Measurements from ENCODE around the gene CDHR1. TPM values are rescaled to one million over a fixed set of nuclear protein-coding genes. Genes with fewer than 3 reads are reported as not detected.
A peak's percentile ranks its signal among the peaks of the same experiment; 100 is the strongest.
"Not testable (repeated sequence)": the region's sequence is repeated elsewhere in the genome, so short reads cannot be mapped to it uniquely, and the experiment has no call there.

Gene CDHR1
- total RNA-seq, 1 experiment from 2014 or later = not detected

- DNase-seq (ENCODE audit: low read depth) = peak; percentile 76
Observed at GRCh38 chr10:84171700-84172466, 22.5 kb upstream of the CDHR1 start.

GRCh38 chr10:84172467-84173356 is 21.6 kb upstream of the CDHR1 start:
- peak; percentile 34 for DNase-seq (ENCODE audit: low read depth)
- in situ Hi-C loops (cut with HindIII; ENCODE audit: low pct_unique_long_range_greater_than_20kb, low sequenced_read_pairs) = no loop called here

More at GRCh38 chr10:84171700-84172466, 22.5 kb upstream of the CDHR1 start:
- in situ Hi-C loops (cut with HindIII; ENCODE audit: low pct_unique_long_range_greater_than_20kb, low sequenced_read_pairs) = not testable (repeated sequence)

GRCh38 chr10:84173501-84173929 is 20.8 kb upstream of the CDHR1 start, which contains the start of gene GPR15LG:
GPR15LG (plus strand) TSS chr10:84173801; CDS start chr10:84173852, 51 bp downstream.
- DNase-seq (ENCODE audit: low read depth) = no peak
- in situ Hi-C loops (cut with HindIII; ENCODE audit: low pct_unique_long_range_greater_than_20kb, low sequenced_read_pairs) = no loop called here

GRCh38 chr10:84175436-84175835 is 18.9 kb upstream of the CDHR1 start:
- no peak for DNase-seq (ENCODE audit: low read depth)
- in situ Hi-C loops (cut with HindIII; ENCODE audit: low pct_unique_long_range_greater_than_20kb, low sequenced_read_pairs) = no loop called here

GRCh38 chr10:84176351-84176750 is 18.0 kb upstream of the CDHR1 start:
- DNase-seq (ENCODE audit: low read depth) = no peak
- in situ Hi-C loops (cut with HindIII; ENCODE audit: low pct_unique_long_range_greater_than_20kb, low sequenced_read_pairs) = no loop called here

GRCh38 chr10:84176836-84177474 is 17.4 kb upstream of the CDHR1 start:
- in situ Hi-C loops (cut with HindIII; ENCODE audit: low pct_unique_long_range_greater_than_20kb, low sequenced_read_pairs) = no loop called here
- no peak for DNase-seq (ENCODE audit: low read depth)

- no peak for DNase-seq (ENCODE audit: low read depth)
- in situ Hi-C loops (cut with HindIII; ENCODE audit: low pct_unique_long_range_greater_than_20kb, low sequenced_read_pairs) = no loop called here
Observed at GRCh38 chr10:84177541-84178141, 16.7 kb upstream of the CDHR1 start.

GRCh38 chr10:84178160-84178609 is 16.2 kb upstream of the CDHR1 start:
- in situ Hi-C loops (cut with HindIII; ENCODE audit: low pct_unique_long_range_greater_than_20kb, low sequenced_read_pairs) = no loop called here
- no peak for DNase-seq (ENCODE audit: low read depth)

GRCh38 chr10:84179059-84179710 is 15.2 kb upstream of the CDHR1 start:
- in situ Hi-C loops (cut with HindIII; ENCODE audit: low pct_unique_long_range_greater_than_20kb, low sequenced_read_pairs) = no loop called here
- DNase-seq (ENCODE audit: low read depth) = peak; percentile 95

- in situ Hi-C loops (cut with HindIII; ENCODE audit: low pct_unique_long_range_greater_than_20kb, low sequenced_read_pairs); DNase-seq (ENCODE audit: low read depth): not testable (repeated sequence)
Observed at GRCh38 chr10:84180386-84180785, 14.0 kb upstream of the CDHR1 start.

- DNase-seq (ENCODE audit: low read depth) = no peak
- in situ Hi-C loops (cut with HindIII; ENCODE audit: low pct_unique_long_range_greater_than_20kb, low sequenced_read_pairs) = no loop called here
Observed at GRCh38 chr10:84181631-84182030, 12.7 kb upstream of the CDHR1 start.

GRCh38 chr10:84184517-84184916 is 9.8 kb upstream of the CDHR1 start:
- in situ Hi-C loops (cut with HindIII; ENCODE audit: low pct_unique_long_range_greater_than_20kb, low sequenced_read_pairs) = no loop called here
- DNase-seq (ENCODE audit: low read depth) = no peak

- in situ Hi-C loops (cut with HindIII; ENCODE audit: low pct_unique_long_range_greater_than_20kb, low sequenced_read_pairs) = no loop called here
Observed at GRCh38 chr10:84185526-84186175, 8.7 kb upstream of the CDHR1 start.

GRCh38 chr10:84188815-84189214 is 5.5 kb upstream of the CDHR1 start:
- no peak for DNase-seq (ENCODE audit: low read depth)
- in situ Hi-C loops (cut with HindIII; ENCODE audit: low pct_unique_long_range_greater_than_20kb, low sequenced_read_pairs) = no loop called here

More at GRCh38 chr10:84185526-84186175, 8.7 kb upstream of the CDHR1 start:
- no peak for DNase-seq (ENCODE audit: low read depth)

- in situ Hi-C loops (cut with HindIII; ENCODE audit: low pct_unique_long_range_greater_than_20kb, low sequenced_read_pairs) = no loop called here
Observed at GRCh38 chr10:84190621-84191020, 3.7 kb upstream of the CDHR1 start.

GRCh38 chr10:84191106-84191505 is 3.2 kb upstream of the CDHR1 start:
- no peak for DNase-seq (ENCODE audit: low read depth)
- in situ Hi-C loops (cut with HindIII; ENCODE audit: low pct_unique_long_range_greater_than_20kb, low sequenced_read_pairs) = no loop called here

More at GRCh38 chr10:84190621-84191020, 3.7 kb upstream of the CDHR1 start:
- DNase-seq (ENCODE audit: low read depth) = no peak

- in situ Hi-C loops (cut with HindIII; ENCODE audit: low pct_unique_long_range_greater_than_20kb, low sequenced_read_pairs) = no loop called here
- DNase-seq (ENCODE audit: low read depth) = no peak
Observed at GRCh38 chr10:84193327-84193726, 1.0 kb upstream of the CDHR1 start.
